HEK293 (cell line): ENCODE data around the gene RHOV.
A peak's percentile ranks its signal among the peaks of the same experiment; 100 is the strongest.

Experiments used
- GFI1B ChIP-seq: fragments of 450-650 bp; formaldehyde crosslinking; IDR thresholded peaks from 2 replicates; pipeline ENCODE4 v1.5.1; 2016; ENCODE audit warnings: missing biosample characterization, missing genetic modification characterization
- KLF1 ChIP-seq: fragments of 450-650 bp; formaldehyde crosslinking; IDR thresholded peaks from 2 replicates; pipeline ENCODE4 v1.5.1; 2016; ENCODE audit warnings: missing biosample characterization, missing genetic modification characterization
- KLF10 ChIP-seq: fragments of 450-650 bp; IDR thresholded peaks from 2 replicates; pipeline ENCODE4 v1.5.1; 2018; ENCODE audit warnings: missing biosample characterization, mild to moderate bottlenecking, missing genetic modification characterization
- KLF16 ChIP-seq: fragments of 450-650 bp; formaldehyde crosslinking; IDR thresholded peaks from 2 replicates; pipeline ENCODE4 v1.5.1; 2017; ENCODE audit warnings: missing biosample characterization, missing genetic modification characterization
- KLF9 ChIP-seq: fragments of 450-650 bp; formaldehyde crosslinking; IDR thresholded peaks from 2 replicates; pipeline ENCODE4 v1.5.1; 2016; ENCODE audit warnings: missing biosample characterization, missing genetic modification characterization, low read depth
- REPIN1 ChIP-seq: fragments of 450-650 bp; formaldehyde crosslinking; IDR thresholded peaks from 2 replicates; pipeline ENCODE4 v1.5.1; 2017; ENCODE audit warnings: missing biosample characterization, missing genetic modification characterization, low read depth
- SP2 ChIP-seq: fragments of 450-650 bp; formaldehyde crosslinking; IDR thresholded peaks from 2 replicates; pipeline ENCODE4 v1.5.1; 2016; ENCODE audit warnings: missing biosample characterization, missing genetic modification characterization
- SP3 ChIP-seq: fragments of 450-650 bp; formaldehyde crosslinking; IDR thresholded peaks from 2 replicates; pipeline ENCODE4 v1.5.1; 2016; ENCODE audit warnings: missing biosample characterization, missing genetic modification characterization
- WT1 ChIP-seq: fragments of 450-650 bp; formaldehyde crosslinking; IDR thresholded peaks from 2 replicates; pipeline ENCODE4 v1.5.1; 2016; ENCODE audit warnings: missing biosample characterization, missing genetic modification characterization
- ZBTB20 ChIP-seq: fragments of 450-650 bp; formaldehyde crosslinking; IDR thresholded peaks from 2 replicates; pipeline ENCODE4 v1.5.1; 2016; ENCODE audit warnings: missing biosample characterization, missing genetic modification characterization
- ZBTB48 ChIP-seq: fragments of 450-650 bp; formaldehyde crosslinking; IDR thresholded peaks from 2 replicates; pipeline ENCODE4 v1.5.1; 2016; ENCODE audit warnings: missing biosample characterization, missing genetic modification characterization
- ZBTB8A ChIP-seq: fragments of 450-650 bp; formaldehyde crosslinking; IDR thresholded peaks from 2 replicates; pipeline ENCODE4 v1.5.1; 2016; ENCODE audit warnings: missing biosample characterization, missing genetic modification characterization
- ZEB2 ChIP-seq: fragments of 450-650 bp; formaldehyde crosslinking; IDR thresholded peaks from 2 replicates; pipeline ENCODE4 v1.5.1; 2016; ENCODE audit warnings: missing biosample characterization, missing genetic modification characterization
- ZFHX2 ChIP-seq: fragments of 450-650 bp; formaldehyde crosslinking; conservative IDR thresholded peaks from 2 replicates; pipeline ENCODE4 v1.5.1; 2016; ENCODE audit warnings: missing biosample characterization, missing genetic modification characterization
- ZNF10 ChIP-seq: fragments of 450-650 bp; formaldehyde crosslinking; IDR thresholded peaks from 2 replicates; pipeline ENCODE4 v1.5.1; 2017; ENCODE audit warnings: missing biosample characterization, missing genetic modification characterization
- ZNF121 ChIP-seq: fragments of 450-650 bp; formaldehyde crosslinking; IDR thresholded peaks from 2 replicates; pipeline ENCODE4 v1.5.1; 2016; ENCODE audit warnings: missing biosample characterization, missing genetic modification characterization
- ZNF184 ChIP-seq: fragments of 450-650 bp; IDR thresholded peaks from 2 replicates; pipeline ENCODE4 v1.5.1; 2018; ENCODE audit warnings: missing biosample characterization, mild to moderate bottlenecking, missing genetic modification characterization
- ZNF341 ChIP-seq: fragments of 450-650 bp; formaldehyde crosslinking; IDR thresholded peaks from 2 replicates; pipeline ENCODE4; 2016; ENCODE audit warnings: low read depth, missing biosample characterization, missing genetic modification characterization
- ZNF404 ChIP-seq: fragments of 450-650 bp; formaldehyde crosslinking; IDR thresholded peaks from 2 replicates; pipeline ENCODE4 v1.5.1; 2017; ENCODE audit warnings: missing biosample characterization, missing genetic modification characterization
- ZNF629 ChIP-seq: fragments of 450-650 bp; formaldehyde crosslinking; IDR thresholded peaks from 2 replicates; pipeline ENCODE4 v1.5.1; 2017; ENCODE audit warnings: missing biosample characterization, missing genetic modification characterization
- ZNF654 ChIP-seq: fragments of 450-650 bp; formaldehyde crosslinking; IDR thresholded peaks from 2 replicates; pipeline ENCODE4 v1.5.1; 2016; ENCODE audit warnings: low read depth, missing biosample characterization, missing genetic modification characterization
- ZNF677 ChIP-seq: fragments of 450-650 bp; IDR thresholded peaks from 2 replicates; pipeline ENCODE4 v1.5.0; 2018; ENCODE audit warnings: missing biosample characterization, mild to moderate bottlenecking, missing genetic modification characterization, moderate library complexity
- ZNF777 ChIP-seq: fragments of 450-650 bp; formaldehyde crosslinking; IDR thresholded peaks from 2 replicates; pipeline ENCODE4 v1.5.1; 2017; ENCODE audit warnings: missing biosample characterization, missing genetic modification characterization, borderline replicate concordance
- ZNF785 ChIP-seq: fragments of 450-650 bp; formaldehyde crosslinking; IDR thresholded peaks from 2 replicates; pipeline ENCODE4 v1.5.1; 2016; ENCODE audit warnings: missing biosample characterization, missing genetic modification characterization
- ZNF791 ChIP-seq: fragments of 450-650 bp; formaldehyde crosslinking; IDR thresholded peaks from 2 replicates; pipeline ENCODE4 v1.5.1; 2016; ENCODE audit warnings: missing biosample characterization, missing genetic modification characterization
- ZSCAN16 ChIP-seq: fragments of 450-650 bp; formaldehyde crosslinking; IDR thresholded peaks from 2 replicates; pipeline ENCODE4 v1.5.1; 2016; ENCODE audit warnings: missing biosample characterization, missing genetic modification characterization
- ZSCAN30 ChIP-seq: fragments of 450-650 bp; IDR thresholded peaks from 2 replicates; pipeline ENCODE4 v1.5.1; 2018; ENCODE audit warnings: missing biosample characterization, mild to moderate bottlenecking, missing genetic modification characterization, moderate library complexity
- ZXDB ChIP-seq: fragments of 450-650 bp; formaldehyde crosslinking; IDR thresholded peaks from 2 replicates; pipeline ENCODE4 v1.5.1; 2016; ENCODE audit warnings: missing biosample characterization, missing genetic modification characterization
- TF ChIP-seq, protein P1 (sequence below): fragments of 450-650 bp; formaldehyde crosslinking; IDR thresholded peaks from 2 replicates; pipeline ENCODE4 v1.5.1; 2016; ENCODE audit warnings: missing biosample characterization, missing genetic modification characterization
- TF ChIP-seq, protein P2 (sequence below): fragments of 450-650 bp; formaldehyde crosslinking; IDR thresholded peaks from 2 replicates; pipeline ENCODE4 v1.5.1; 2016; ENCODE audit warnings: missing biosample characterization, missing genetic modification characterization
- TF ChIP-seq, protein P3 (sequence below): fragments of 450-650 bp; formaldehyde crosslinking; IDR thresholded peaks from 2 replicates; pipeline ENCODE4 v1.5.1; 2016; ENCODE audit warnings: missing biosample characterization, missing genetic modification characterization
- TF ChIP-seq, protein P4 (sequence below): fragments of 450-650 bp; formaldehyde crosslinking; optimal IDR thresholded peaks from 2 replicates; pipeline ENCODE3; 2016; ENCODE audit warnings: missing biosample characterization, mild to moderate bottlenecking, missing genetic modification characterization

Gene RHOV

DNA sequence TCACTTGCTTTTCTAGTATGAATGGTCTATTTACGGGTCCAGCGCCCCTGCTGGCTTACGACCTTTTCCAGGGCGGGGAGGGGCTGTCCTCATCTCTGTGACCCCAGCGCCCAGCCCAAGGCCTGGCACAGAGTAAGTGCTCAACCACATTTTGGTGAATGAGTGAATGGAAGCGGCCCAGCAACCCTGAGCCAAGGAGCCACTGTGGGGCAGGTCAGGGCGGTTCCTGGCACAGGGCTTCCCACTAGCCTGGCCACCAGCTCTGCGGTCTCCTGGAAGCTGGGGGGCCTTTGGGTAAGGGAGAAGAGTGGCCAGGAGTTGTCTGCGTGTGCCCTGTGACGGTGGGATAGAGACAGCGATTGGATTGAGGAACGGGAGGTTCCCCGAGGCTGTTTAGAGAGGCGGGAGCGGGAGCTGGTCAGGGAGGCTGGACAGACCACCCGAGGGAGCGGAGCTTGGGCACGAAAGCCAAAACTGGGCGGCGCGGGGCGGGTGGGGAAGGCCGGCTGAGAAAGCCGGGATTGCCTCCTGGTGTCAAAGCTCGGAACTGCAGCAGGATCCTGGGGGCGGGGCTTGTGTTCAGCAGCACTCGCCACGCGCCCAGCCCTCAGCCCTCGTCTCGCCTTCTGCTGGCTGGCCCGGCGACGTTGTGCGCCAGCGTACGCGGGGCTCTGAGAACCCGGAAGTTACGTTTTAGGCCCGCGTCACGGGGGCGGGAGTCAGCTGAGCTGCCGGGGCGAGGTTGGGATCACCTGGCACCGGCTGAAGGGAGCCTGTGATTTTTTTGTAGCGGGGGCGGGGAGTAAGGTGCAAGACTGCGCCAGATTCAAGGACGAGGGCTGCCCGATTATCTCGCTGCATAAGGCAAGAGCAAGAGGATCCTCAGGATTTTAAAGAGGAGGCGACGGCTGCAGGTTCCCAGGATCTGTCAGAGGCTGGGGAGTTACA is 20.0 kb upstream of the RHOV start, which contains the start of gene VPS18 (continued):
- TF ChIP-seq, protein P1, sequence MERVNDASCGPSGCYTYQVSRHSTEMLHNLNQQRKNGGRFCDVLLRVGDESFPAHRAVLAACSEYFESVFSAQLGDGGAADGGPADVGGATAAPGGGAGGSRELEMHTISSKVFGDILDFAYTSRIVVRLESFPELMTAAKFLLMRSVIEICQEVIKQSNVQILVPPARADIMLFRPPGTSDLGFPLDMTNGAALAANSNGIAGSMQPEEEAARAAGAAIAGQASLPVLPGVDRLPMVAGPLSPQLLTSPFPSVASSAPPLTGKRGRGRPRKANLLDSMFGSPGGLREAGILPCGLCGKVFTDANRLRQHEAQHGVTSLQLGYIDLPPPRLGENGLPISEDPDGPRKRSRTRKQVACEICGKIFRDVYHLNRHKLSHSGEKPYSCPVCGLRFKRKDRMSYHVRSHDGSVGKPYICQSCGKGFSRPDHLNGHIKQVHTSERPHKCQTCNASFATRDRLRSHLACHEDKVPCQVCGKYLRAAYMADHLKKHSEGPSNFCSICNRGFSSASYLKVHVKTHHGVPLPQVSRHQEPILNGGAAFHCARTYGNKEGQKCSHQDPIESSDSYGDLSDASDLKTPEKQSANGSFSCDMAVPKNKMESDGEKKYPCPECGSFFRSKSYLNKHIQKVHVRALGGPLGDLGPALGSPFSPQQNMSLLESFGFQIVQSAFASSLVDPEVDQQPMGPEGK (tag by site-specific recombination) = 0 out of 2 replicates have a peak, but pooled peaks have one; percentile 61
- TF ChIP-seq ZNF341 (tag by site-specific recombination) = peak; percentile 31; the same call in 1 of the 2 replicates
- TF ChIP-seq KLF10 = peak; percentile 50; the same call in 1 of the 2 replicates
- no peak for TF ChIP-seq ZNF184
- peak; percentile 57 for TF ChIP-seq ZXDB (tag by site-specific recombination)
- peak; percentile 75; the same call in 1 of the 2 replicates for TF ChIP-seq GFI1B (tag by site-specific recombination)
- TF ChIP-seq ZBTB48 = peak; percentile 13; the same call in 1 of the 2 replicates
- peak; percentile 32; the same call in 1 of the 2 replicates for TF ChIP-seq WT1
- TF ChIP-seq ZSCAN16 = peak; percentile 97
- TF ChIP-seq, protein P2, sequence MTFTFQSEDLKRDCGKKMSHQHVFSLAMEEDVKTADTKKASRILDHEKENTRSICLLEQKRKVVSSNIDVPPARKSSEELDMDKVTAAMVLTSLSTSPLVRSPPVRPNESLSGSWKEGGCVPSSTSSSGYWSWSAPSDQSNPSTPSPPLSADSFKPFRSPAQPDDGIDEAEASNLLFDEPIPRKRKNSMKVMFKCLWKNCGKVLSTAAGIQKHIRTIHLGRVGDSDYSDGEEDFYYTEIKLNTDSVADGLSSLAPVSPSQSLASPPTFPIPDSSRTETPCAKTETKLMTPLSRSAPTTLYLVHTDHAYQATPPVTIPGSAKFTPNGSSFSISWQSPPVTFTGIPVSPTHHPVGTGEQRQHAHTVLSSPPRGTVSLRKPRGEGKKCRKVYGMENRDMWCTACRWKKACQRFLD (tag by site-specific recombination) = 0 out of 2 replicates have a peak, but pooled peaks have one; percentile 18
- peak; percentile 71 for TF ChIP-seq SP3 (tag by site-specific recombination)
- peak; percentile 46; the same call in 1 of the 2 replicates for TF ChIP-seq ZNF10
- no peak for TF ChIP-seq ZNF785 (tag by site-specific recombination)
- TF ChIP-seq KLF1 = peak; percentile 60
- TF ChIP-seq ZNF404 (tag by site-specific recombination) = no peak
- peak; percentile 64 for TF ChIP-seq ZNF654 (tag by site-specific recombination)
- peak; percentile 98 for TF ChIP-seq ZBTB8A (tag by site-specific recombination)
- no peak for TF ChIP-seq REPIN1 (tag by site-specific recombination)
- TF ChIP-seq ZNF677 (tag by site-specific recombination) = no peak
- TF ChIP-seq, protein P3, sequence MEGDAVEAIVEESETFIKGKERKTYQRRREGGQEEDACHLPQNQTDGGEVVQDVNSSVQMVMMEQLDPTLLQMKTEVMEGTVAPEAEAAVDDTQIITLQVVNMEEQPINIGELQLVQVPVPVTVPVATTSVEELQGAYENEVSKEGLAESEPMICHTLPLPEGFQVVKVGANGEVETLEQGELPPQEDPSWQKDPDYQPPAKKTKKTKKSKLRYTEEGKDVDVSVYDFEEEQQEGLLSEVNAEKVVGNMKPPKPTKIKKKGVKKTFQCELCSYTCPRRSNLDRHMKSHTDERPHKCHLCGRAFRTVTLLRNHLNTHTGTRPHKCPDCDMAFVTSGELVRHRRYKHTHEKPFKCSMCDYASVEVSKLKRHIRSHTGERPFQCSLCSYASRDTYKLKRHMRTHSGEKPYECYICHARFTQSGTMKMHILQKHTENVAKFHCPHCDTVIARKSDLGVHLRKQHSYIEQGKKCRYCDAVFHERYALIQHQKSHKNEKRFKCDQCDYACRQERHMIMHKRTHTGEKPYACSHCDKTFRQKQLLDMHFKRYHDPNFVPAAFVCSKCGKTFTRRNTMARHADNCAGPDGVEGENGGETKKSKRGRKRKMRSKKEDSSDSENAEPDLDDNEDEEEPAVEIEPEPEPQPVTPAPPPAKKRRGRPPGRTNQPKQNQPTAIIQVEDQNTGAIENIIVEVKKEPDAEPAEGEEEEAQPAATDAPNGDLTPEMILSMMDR (tag by site-specific recombination) = peak; percentile 81
- peak; percentile 94 for TF ChIP-seq ZNF629
- TF ChIP-seq ZNF791 (tag by site-specific recombination) = no peak
- TF ChIP-seq ZSCAN30 = 0 out of 2 replicates have a peak, but pooled peaks have one; percentile 11
- TF ChIP-seq, protein P4, sequence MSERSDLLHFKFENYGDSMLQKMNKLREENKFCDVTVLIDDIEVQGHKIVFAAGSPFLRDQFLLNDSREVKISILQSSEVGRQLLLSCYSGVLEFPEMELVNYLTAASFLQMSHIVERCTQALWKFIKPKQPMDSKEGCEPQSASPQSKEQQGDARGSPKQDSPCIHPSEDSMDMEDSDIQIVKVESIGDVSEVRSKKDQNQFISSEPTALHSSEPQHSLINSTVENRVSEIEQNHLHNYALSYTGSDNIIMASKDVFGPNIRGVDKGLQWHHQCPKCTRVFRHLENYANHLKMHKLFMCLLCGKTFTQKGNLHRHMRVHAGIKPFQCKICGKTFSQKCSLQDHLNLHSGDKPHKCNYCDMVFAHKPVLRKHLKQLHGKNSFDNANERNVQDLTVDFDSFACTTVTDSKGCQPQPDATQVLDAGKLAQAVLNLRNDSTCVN (tag by site-specific recombination) = peak; percentile 57
- TF ChIP-seq ZEB2 (tag by site-specific recombination) = peak; percentile 56; the same call in 1 of the 2 replicates
- peak; percentile 88 for TF ChIP-seq SP2
- TF ChIP-seq ZNF121 (tag by site-specific recombination) = no peak
- TF ChIP-seq KLF9 = peak; percentile 76
- TF ChIP-seq ZFHX2 (tag by site-specific recombination) = peak; percentile 60; the same call in 1 of the 2 replicates
- TF ChIP-seq ZNF777 (tag by site-specific recombination) = no peak
- peak; percentile 40; the same call in 1 of the 2 replicates for TF ChIP-seq ZBTB20 (tag by site-specific recombination)
- TF ChIP-seq KLF16 = peak; percentile 30; the same call in 1 of the 2 replicates
